Fibroblast of skin of scalp (primary cell): Measurements from ENCODE around the gene RCE1. TPM values are rescaled to one million over a fixed set of nuclear protein-coding genes. Genes with fewer than 3 reads are reported as not detected.
"Not testable (repeated sequence)": the region's sequence is repeated elsewhere in the genome, so short reads cannot be mapped to it uniquely, and the experiment has no call there.

Experiments used
- DNase-seq: peaks from one replicate; pipeline ENCODE4 v3.0.0-alpha.2; 2013
- polyA plus RNA-seq, 2 experiments: library from polyadenylated mRNA; unstranded; fragments of 120-200 nt; gene quantifications; one replicate each; pipeline ENCODE4 v1.2.1, GENCODE V29; 2013; ENCODE audit not compliant: insufficient read length in 2 of 2

The RCE1 gene, protein sequence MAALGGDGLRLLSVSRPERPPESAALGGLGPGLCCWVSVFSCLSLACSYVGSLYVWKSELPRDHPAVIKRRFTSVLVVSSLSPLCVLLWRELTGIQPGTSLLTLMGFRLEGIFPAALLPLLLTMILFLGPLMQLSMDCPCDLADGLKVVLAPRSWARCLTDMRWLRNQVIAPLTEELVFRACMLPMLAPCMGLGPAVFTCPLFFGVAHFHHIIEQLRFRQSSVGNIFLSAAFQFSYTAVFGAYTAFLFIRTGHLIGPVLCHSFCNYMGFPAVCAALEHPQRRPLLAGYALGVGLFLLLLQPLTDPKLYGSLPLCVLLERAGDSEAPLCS
- polyA plus RNA-seq (2013, experiment 1 of 2; ENCODE audit: insufficient read length): 14.6 TPM
- polyA plus RNA-seq (2013, experiment 2 of 2; ENCODE audit: insufficient read length): 16.3 TPM

DNA sequence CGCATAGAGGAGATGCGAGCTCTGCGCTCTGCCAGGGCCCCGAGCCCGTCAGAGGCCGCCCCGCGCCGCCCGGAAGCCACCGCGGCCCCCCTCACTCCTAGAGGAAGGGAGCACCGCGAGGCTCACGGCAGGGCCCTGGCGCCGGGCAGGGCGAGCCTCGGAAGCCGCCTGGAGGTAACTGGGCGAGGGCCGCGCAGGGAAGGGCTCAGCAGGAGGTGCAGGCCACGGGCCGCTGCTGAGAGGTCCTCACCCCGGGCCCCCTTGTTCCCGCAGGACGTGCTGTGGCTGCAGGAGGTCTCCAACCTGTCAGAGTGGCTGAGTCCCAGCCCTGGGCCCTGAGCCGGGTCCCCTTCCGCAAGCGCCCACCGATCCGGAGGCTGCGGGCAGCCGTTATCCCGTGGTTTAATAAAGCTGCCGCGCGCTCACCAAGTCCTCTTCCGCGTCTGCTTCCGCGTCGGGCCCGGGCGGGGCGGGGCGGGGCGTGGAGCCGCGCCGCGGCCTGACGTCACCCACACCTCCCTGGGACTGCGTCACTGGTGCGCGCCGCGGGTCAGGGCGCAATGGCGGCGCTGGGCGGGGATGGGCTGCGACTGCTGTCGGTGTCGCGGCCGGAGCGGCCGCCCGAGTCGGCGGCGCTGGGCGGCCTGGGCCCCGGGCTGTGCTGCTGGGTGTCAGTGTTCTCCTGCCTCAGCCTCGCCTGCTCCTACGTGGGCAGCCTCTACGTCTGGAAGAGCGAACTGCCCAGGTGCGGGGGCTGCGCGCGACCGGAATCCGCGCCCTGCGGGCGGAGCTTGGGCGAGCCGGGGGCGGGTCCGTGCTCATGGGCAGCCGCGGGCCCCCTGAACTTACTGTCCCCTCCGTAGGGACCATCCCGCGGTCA lies at the start of gene RCE1:
Gene RCE1 (plus strand): TSS at position 546 of the 880 bp plus-strand sequence. CDS start 15 bp downstream, at position 561.
- peak; percentile 91 for DNase-seq

DNA sequence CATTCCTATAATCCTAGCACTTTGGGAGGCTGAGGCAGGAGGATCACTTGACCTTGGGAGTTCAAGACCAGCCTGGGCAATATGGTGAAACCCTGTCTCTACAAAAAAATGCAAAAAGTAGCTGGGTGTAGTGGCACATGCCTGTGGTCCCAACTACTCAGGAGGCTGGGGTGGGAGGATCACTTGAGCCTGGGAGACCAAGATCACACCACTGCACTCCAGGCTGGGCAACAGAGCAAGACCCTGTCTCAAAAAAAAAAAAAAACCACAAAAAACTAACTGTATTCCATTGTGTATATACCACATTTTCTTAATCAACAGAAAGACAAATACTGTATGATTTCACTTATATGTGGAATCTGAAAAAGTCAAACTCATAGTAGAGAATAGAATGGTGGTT lies 43.4 kb upstream of the RCE1 start:
- not testable (repeated sequence) for DNase-seq

DNA sequence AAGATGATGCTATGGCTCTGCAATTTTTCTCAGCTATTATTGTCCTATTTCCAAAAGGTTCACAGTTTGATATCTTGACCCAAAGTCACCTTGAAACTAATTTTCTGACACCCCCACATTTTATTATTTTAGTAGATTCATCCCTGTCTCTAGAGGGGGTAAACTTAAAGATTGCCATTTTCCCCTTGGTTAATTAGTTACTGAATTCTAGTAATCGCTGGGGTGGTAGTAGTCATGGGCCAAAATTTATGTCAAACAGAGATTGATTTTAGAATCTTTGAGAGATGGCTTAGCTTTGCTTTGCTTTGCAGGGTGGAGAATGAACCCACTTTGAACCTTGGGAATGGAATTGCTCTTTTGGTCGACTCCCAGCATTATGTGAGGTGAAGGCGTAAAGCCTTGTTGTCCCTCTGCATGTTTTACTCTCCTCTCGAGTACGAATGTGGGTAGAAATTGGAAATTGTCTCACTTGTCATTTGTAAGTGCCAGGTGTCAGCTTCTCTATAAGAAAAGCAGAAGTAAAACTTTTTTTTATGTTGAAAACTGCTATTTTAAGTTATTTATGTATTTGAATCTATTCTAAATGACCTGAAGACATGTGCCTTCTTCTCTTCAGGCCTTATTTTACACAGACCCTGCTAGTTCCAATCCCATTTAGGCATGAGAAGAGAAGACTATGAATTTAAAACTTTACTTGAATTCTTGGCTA lies 42.4 kb upstream of the RCE1 start:
- DNase-seq: no peak

DNA sequence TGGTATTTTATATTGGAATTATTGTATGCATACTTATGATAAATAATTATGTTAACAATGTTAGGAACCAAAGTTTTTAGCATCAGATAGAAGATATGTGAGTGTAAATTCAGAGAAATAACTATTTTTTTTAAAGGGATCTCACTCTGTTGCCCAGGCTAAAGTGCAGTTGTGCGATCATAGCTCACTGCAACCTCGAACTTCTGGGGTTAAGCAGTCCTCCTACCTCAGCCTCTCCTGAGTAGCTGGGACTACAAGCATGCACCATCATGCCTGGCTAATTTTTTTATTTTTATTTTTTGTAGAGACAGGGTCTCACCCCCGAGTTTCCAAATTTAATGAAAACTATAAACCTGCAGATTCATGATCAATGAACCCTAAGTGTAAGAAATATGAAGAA lies 33.6 kb upstream of the RCE1 start:
- DNase-seq: no peak

DNA sequence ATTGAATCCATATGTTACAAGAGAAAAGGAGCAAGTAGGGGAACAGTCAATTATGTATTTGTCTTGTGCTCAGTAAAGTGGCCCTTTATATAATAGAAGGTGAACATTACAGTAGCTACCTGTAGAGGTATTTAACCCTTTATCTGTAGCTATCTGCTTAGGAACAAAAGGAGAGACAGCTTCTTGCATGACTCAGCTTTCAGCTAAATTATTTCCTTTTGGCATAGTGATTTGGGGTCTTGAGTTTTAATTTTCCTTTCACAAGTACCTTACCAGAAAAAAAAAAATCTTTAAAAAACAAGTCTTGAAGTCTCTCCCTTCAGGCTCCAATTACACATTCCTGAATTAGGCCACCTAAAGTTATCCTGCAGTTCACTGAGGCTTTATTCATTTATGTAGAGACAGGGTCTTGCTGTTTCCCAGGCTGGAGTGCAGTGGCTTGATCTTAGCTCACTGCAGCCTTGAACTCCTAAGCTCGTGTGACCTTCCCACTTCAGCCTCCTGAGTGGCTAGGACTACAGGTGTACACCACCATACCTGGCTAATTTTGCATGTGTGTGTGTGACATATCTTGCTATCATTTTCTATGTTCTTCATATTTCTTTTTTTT lies 32.6 kb upstream of the RCE1 start:
- no peak for DNase-seq

DNA sequence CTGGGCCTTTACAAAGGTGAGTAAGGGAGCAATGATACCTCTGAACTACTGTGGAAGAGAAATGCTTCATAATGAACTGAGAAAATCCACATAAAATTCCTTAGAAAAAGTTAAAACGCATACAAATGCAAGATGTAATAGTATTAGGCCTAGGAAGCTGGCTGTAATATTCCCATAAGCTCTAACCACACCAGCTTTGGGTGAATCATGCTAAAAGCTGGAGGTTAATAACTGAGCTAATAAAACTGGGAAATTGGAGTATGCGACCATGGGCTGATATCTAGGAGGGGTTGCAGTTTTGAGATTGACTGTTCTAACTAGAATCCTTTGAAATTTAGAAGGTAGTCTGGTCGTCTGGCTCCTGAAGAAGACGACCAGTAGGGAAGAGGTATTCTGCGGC lies 28.6 kb upstream of the RCE1 start:
- DNase-seq: no peak

DNA sequence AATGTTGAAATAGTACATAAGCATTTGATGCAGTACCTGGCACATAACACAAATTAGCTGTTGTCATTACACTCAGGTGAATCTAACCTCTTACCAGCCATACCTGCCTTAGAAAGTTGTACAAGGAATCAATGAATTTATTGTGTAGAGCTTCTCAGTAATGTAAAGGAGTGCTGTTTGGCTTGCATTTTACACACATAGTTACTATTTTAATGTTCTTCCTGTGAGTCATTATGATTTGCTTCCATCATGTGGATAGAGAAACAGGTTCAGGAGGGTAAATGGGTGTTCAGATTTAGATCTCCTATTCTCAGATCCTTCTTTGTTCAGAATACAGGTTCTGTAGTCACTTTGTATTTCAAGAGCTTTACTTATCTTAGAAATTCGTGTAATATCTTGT lies 27.6 kb upstream of the RCE1 start:
- DNase-seq: no peak

DNA sequence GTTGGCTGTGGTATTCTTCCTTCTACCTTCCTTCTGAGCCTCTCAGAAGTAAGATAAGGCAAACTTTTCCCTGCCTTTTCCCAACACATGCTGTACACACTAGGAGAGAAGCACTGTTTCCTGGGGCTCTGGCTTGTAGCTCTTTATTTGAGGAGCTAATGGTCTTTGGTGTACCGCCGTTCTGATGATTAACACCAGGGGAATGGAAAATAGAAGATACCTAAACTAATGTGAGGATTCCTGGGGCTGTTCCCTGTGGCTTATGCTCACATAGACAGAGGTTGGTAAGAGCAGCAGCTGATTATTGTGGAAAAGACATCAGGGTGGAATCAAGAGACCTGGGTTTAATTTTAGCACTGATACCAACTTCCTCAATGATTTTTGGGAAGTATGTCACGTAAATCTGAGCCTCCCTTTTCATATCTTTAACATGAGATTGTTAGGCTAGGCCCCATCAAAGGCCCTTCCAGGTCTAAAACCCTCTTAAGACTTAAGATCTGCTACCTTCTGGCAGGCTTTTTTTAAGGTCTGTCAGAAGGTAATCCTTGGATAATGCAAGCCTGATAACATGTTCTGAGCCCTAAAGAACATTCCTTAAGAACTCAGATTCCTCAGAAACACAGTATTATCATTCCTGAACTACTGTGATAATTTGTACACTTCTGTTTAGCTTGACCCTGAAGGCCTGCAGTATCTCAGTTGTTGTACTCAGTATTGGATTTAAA lies 24.8 kb upstream of the RCE1 start:
- no peak for DNase-seq

DNA sequence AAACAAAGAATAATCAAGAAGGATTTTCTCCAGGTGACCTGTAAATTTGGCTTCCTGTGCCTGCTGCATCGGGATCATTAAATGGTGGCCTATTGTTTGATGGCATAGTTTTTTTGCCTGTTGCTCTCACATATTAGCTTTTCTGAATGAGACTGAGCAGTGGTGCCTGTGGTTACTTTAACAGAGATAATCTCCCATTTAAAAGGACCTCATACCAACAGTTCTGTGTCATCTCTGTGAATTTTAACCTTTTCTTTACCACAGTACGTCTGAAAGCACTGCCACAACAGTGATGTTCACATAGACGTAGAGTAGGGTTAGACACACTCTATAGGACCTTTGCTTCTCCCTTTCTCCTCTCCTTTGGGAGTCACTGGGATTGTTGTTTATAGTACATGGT lies 22.9 kb upstream of the RCE1 start:
- DNase-seq: no peak

DNA sequence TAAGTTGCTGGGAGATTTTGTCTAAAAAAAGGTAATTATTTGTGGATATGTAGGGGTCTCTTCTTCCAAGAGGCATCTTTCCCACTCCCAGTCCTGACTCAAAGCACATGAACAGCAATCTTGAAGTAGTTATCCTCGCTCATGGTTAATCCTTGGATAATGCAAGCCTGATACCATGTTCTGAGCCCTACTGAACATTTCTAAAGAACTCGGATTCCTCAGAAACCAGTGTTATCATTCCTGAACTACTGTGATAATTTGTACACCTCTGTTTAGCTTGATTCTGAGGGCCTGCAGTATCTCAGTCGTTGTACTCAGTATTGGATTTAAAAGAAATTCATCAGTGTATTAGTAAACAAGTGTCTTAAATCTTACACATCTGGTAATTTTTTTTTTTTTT lies 22.3 kb upstream of the RCE1 start:
- no peak for DNase-seq

DNA sequence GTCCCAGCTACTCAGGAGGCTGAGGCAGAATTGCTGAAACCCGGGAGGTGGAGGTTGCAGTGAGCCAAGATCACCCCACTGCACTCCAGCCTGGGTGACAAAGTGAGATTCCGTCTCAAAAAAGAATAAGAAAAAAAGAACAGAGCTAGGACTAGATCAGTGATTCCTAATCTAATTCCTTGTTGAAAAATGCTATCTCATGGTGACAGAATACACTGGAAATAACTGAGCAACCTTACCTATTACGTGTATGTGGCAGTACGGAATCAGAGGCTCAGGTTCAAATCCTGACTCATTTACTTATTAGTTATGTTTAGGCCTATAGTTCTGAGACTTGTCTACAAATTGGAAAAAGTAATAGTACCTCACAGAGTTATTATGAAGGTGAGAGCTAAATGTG lies 19.5 kb upstream of the RCE1 start:
- no peak for DNase-seq

DNA sequence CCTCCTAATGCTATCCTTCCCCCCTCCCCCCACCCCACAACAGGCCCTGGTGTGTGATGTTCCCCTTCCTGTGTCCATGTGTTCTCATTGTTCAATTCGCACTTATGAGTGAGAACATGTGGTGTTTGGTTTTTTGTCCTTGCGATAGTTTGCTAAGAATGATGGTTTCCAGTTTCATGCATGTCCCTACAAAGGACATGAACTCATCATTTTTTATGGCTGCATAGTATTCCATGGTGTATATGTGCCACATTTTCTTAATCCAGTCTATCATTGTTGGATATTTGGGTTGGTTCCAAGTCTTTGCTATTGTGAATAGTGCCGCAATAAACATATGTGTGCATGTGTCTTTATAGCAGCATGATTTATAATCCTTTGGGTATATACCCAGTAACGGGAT lies 18.7 kb upstream of the RCE1 start:
- DNase-seq: not testable (repeated sequence)

DNA sequence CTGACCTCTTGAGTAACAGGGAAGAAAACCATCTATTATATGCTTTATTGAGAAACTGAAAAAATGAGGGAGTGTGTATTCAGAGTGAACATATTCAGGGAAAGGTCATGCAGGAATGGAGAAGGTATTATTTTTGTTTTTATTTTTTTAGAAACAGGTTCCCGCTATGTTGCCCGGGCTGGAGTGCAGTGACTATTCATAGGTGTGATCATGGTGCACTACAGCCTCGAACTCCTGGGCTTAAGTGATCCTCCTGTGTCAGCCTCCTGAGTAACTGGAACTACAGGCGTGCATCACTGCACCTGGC lies 8.7 kb upstream of the RCE1 start:
- no peak for DNase-seq

DNA sequence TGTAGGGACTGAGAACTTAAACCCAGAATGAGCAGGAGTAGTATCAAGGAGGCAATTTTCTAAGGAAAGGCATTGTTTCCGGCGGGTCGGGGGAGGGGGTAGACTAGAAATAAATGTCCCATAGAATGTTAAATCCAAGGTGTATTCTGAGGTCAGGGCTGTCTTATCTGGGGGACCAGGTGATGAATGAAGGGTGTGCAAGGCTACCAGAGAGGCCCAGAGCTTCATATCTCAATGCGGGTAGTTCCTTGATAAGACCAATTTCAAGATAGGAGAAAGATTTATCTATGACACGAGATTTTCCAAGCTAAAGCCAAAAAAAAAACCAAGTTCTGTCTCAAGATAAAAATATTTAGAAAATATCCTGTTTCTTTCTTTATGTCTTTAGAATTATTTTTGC lies 8.3 kb upstream of the RCE1 start:
- no peak for DNase-seq

DNA sequence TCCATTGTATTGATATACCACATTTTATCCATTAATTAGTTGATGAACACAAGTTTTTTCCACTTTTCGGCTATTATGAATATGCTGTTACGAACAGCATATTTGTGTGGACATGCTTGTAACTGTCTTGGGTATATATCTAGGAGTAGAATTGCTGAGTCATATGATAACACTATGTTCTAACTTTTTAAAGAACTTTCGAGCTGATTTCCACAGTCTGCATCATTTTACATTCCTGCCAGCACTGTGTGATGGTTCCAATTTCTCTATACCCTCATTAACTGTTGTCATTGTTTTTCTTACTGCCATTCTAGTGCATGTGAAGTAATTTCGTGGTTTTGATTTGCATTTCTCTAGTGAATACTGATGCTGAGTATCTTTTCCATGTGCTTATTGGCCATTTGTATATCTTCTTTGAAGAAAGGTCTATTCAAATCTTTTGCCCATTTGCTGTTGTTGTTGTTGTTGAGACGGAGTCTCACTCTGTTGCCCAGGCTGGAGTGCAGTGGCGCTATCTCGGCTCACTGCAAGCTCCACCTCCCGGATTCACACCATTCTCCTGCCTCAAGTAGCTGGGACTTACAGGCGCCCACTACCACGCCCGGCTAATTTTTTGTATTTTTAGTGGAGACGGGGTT lies 7.4 kb upstream of the RCE1 start:
- peak; percentile 73 for DNase-seq

DNA sequence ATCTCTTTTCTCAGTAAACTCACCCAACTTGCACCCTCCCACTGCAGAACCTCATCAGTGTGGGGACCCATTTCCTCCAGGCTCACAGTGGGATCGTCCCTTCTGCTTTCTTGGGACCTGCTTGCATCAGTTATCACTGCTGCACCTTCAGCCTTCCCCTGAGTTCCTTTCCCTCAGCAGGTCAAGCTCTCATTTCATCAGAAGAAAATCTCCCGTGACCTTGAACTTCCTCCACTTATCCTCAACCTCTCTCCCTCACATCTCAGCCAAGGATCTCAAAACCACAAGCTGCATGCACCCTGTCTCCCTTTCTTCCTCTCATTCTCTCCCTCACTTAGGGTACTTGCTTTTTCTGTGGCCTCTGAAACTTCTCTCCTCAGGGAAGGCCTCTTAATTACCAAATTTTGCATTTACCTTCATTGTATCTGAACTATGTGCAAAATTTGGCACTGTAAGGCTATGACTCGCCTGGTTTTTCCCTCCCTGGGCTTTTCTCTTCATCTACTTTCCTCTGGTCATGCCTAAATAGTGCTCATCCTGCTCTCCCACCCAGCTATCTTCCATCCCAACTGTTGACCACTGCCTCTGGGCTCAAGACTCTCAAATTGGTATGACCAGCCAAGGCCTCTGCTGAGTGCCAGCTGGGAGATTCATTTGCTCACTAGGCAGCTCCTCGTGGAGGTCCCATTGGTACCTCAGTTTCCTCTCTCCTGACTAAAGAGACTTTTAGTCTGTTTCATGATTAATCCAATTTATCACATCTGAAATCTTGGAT lies 2.7 kb upstream of the RCE1 start:
- DNase-seq: no peak

DNA sequence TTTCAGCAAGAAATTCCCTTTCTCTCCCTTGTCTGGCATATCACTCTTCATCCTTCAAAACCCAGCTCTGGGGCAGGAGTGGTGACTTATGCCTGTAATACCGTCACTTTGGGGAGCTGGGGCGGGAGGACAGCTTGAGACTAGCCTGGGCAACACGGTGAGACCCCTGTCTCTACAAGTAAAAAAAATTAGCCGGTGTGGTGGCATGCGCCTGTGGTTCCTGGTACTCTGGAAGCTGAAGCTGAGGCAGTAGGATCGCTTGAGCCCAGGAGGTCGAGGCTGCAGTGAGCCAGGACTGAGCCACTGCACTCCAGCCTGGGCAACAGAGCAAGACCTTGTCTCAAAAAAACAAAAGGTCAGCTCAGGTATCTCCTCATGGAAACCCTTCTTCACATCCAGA lies 1.4 kb upstream of the RCE1 start:
- no peak for DNase-seq

DNA sequence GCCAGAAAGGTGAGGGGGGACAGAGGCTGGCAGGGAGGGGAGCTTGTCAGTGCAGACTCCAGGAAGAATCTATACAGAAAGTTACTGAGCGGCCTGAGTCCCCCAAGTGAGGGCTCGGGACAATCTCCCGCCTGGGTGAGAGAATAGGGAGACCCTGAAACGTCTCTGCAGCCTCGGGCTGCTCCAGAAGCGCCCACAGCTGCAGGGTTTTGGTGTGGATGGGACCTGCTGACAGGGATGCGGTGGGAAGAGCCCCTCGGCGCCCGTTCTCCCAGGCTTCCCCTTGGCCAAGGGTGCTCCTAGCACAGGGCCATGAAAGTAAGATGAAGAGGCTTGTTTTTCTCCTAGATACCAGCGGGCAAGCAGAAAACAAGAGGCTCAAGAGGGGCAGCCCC lies 743 bp upstream of the RCE1 start:
- no peak for DNase-seq

DNA sequence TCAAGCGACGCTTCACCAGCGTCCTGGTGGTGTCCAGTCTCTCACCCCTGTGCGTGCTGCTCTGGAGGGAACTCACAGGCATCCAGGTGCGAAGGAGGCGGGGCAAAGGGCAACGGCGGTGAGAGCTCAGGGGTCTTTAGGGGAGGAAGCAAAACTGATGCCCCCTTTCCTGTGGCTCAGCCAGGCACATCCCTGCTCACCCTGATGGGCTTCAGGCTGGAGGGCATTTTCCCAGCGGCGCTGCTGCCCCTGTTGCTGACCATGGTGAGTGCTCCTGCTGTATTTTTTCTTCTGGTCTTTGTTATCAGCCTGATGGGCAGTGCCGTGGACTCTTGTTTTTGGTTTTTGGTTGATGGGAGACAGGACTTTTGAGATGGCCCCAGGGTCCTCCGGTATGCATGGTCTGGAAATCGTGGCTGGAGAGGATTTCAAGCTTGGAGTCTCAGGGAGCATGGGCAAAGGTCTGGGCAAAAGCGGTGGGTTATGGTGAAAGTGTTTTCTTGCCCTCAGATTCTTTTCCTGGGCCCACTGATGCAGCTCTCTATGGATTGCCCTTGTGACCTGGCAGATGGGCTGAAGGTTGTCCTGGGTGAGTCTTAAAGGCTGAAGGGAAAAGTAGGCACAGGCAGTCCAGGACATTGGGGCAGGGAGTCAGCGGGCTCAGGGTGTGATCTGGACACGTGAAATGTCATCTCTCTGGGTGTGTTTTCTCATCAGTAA lies 695 bp downstream of the RCE1 start:
- no peak for DNase-seq

DNA sequence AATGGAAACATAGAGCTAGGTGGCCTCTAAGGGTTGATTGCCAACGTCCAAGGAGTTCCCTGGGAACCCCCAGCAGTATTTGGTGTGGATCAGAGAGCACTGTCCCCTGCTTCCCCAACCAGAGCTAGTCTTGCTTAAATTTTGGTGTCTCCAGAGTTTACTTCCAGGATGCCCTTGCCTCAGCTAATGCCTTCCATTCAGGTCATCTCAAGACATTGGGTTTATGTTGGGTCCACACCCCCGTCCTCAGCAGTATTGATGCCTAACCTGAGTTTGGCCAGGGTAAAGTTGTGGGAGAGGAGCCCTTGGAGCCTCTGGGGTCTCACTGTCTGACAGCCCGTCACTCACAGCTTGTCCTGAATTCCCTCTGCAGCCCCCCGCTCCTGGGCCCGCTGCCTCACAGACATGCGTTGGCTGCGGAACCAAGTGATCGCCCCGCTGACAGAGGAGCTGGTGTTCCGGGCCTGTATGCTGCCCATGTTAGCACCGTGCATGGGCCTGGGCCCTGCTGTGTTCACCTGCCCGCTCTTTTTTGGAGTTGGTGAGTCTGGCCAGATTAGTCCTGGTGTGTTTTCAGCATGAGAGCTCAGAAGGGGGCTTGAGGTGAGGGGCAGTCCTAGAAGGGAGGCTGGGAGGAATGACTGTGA lies 1.4 kb downstream of the RCE1 start:
- no peak for DNase-seq
